GM15510 (cell line): ENCODE measurements around the gene ZC3H18.

ENCODE experiments used
- POLR2A ChIP-seq: IDR thresholded peaks from 3 replicates; pipeline ENCODE4 v1.6.1; 2011; ENCODE audit warnings: borderline replicate concordance; ENCODE audit not compliant: insufficient read length; ENCODE audit errors: extremely low read depth

The ZC3H18 gene

DNA sequence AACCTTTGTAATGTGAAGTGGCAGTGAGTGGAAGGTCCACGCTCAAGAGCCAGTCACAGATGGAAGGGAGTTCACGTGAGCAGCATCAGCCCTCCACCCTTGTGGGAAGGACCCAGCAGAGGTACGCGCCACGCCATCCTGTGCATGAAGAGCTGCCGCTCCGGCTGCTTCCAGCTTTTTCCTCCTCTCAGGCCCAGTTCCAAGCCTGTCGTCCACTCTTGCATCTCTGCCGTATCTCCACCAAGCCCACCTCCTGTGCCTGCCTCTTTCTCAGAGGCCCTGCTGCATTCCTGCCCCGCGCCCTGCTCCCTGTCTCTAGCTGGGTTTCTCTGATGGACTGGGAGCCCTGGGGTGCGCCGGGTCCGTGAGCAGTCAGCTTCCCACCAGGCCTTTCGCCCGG, 10.2 kb downstream of the ZC3H18 start:
- no peak for TF ChIP-seq POLR2A

DNA sequence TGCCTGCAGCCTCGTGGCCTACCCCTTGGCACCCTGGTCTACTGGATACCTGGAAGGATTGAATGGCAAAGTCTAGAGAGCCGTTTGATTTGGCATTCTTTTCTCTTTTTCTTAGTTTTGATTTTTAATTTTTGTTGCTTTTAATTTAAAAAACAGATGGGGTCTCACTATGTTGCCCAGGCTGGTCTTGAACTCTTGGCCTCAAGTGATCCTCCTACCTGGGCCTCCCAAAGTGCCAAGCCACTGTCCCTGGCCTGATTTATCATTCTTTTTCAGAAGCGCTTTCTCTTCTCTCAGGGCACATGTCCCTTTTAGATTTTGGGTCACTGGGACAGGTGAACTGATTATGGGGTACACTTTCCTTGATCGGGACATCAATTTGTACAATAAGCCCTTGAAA, 10.8 kb downstream of the ZC3H18 start:
- no peak for TF ChIP-seq POLR2A

DNA sequence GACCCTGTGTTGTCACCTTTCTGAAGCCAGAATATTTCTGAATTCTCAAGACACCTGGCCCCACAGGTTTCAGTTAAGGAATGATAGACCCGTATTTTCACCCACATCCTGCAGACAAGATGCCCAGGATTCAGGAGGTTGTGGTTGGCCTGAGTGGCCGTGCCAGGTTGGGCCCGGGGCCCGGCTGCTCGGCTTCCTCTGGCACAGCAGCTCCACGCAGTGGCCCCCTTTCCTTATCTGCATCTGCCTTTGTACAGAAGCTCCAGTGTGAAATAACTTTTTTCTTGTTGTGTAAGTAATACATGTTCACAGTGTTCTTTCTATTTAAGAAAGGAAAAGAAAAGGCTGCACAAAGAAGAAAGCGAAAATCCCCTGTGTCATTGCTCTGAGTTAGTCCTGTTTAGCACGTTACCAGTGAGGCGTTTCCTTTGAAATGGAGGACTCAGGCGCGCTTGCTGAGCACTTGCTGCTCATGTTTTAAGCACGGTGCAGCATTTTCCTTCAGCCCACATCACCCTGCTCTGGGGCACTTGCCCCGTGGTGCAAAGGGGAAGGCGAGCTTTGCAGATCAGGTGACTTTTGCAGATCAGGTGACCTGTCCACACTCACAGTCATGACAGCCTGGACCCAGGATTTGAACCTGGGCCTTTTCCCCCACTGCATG, 12.8 kb downstream of the ZC3H18 start:
- no peak for TF ChIP-seq POLR2A

DNA sequence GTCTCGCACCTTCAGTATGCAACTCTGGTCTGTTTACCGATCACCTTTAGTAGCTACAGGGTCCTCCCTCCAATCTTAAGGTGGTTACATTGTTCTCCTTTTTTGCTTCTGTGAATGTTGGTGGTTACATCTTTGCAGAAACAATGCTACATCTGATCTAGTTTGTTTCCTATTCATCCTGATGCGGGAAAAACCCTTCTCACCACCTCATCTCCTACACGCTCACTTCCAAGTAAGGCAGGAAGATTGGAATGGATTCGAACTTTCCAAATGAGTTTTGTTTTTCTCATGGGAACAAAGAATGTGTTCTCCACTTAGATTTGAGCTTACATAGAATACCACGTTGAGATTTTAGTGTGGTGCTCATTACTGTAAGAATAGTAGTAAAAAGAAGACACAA, 14.5 kb downstream of the ZC3H18 start:
- no peak for TF ChIP-seq POLR2A

DNA sequence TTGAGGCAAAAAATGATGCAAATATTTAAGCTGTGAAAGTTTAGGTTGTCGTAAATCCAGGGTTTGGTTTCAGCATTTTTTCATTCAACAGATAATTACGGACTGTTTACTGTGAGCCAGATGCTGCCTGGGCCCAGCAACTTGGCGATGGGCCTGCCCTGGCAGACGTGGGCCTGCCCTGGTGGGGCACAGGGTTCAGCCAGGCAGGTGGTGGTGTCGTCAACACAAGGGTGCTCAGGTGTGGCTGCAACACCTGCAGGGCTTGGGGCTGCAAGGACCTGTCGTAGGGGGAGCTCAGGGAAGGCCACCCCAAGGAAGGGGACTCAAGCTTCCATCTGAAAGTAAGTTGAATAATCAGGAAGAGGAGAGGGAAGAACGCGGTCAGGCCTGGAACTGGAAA, 15.1 kb downstream of the ZC3H18 start:
- TF ChIP-seq POLR2A = no peak

DNA sequence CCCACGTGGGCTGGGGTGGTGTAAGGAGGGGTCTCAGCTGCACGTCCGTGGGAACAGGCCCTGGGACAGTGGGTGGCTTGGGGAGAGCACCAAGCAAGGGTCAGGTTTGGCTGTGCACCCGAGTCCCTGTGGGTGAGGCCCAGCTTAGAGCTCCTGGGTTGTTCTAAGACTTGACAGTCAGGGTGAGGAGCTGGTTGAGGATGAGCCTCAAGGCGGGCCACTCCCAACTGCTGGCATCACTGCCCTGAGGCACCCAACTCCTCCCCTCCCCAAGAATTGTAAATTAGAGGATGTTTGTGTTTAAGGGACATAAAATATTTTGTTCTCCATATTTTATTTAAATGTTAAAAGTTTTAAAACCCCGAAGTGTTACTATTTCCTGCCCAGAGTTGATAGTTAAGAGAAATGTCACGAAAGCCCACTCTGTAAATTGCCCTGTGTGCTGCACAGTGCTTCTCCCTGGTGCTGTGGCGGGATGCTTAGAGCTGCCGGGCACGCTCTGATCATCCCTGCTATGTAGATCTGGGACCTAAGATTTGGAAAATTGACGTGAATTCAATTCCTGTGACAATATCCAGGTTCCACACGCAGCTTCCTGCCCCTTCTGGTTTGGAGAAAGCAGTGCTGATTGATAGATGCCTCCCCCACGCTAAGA, 15.9 kb downstream of the ZC3H18 start:
- no peak for TF ChIP-seq POLR2A

DNA sequence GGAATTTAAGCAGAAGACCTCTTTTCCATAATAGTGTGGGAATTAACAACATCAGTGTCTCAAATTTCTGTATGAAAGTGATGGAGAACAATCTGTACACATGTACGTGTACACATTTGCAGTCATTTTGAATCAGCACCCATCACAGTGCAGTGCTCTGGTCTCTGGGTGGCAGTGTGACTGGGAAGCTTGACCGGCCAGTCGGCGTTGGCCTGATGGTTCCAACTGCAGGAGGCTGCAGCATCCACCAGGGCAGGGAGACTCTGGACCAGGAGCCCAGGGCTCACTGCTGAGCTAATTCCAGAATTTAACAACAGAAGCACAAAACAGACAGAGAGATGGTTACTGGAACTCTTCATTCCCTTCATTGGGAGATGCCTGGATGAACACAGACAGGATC, 17.9 kb downstream of the ZC3H18 start:
- TF ChIP-seq POLR2A = no peak

DNA sequence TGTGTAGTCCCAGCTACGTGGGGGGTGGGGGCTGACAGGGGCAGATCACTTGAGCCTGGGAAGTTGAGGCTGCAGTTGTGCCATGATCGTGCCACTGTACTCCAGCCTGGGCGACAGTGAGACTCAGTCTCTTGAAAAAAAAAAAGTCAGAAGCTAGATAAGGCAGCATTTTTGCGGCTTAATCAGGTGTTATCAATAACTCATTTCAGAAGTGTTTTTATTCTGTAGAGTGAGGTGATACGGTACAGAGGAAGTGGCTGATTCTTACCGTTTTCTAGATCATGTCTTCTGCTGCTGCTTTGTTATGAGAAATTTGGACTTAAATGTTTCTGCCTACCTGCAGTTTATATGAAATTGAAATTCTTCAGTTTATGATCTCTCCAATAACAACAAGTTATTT, 18.6 kb downstream of the ZC3H18 start:
- no peak for TF ChIP-seq POLR2A

DNA sequence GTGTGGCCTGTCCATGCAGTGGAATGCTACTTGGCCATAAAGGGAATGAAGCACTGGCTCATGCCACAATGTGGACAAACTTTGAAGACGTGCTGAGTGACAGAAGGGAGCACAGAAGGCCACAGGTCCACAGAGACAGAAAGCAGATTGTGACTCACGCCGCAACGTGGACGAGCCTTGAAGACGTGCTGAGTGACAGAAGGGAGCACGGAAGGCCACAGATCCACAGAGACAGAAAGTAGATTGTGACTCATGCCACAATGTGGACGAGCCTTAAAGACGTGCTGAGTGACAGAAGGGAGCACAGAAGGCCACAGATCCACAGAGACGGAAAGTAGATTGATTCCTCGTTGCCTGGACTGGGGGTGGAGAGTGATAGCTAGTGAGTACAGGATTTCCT, 19.2 kb downstream of the ZC3H18 start:
- no peak for TF ChIP-seq POLR2A

DNA sequence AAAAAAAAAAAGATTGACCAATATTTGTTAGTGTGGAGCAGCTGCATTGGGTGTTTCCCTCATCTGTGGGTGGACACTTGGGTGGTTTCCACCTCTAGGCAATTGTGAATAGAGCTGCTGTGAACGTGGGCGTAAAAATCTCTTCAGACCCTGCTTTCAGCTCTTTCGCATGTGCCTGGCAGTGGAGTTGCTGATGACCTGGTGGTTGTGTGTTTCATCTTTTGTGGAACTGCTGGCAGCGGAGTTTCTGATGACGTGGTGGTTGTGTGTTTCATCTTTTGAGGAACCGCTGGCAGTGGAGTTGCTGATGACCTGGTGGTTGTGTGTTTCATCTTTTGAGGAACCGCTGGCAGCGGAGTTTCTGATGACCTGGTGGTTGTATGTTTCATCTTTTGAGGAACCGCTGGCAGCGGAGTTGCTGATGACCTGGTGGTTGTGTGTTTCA, 21.4 kb downstream of the ZC3H18 start:
- no peak for TF ChIP-seq POLR2A

DNA sequence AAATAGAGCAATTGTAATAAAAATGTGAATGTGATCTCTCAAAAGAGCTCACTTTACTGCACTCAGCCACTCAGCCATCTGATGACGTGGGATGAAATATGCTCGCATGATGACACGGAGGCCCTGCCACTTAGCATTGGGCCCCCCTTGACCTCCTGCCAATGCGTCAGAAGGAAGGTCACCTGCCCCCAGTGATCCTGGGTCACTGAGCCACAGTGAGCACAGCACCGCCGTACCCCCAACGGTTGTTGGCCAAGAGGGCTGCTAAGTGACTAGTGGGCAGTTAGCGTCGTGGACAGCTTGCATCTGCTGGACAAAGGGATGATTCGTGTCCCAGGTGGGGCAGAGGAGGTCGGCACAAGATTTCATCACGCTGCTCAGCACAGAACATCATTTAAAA, 22.9 kb downstream of the ZC3H18 start:
- TF ChIP-seq POLR2A = no peak

DNA sequence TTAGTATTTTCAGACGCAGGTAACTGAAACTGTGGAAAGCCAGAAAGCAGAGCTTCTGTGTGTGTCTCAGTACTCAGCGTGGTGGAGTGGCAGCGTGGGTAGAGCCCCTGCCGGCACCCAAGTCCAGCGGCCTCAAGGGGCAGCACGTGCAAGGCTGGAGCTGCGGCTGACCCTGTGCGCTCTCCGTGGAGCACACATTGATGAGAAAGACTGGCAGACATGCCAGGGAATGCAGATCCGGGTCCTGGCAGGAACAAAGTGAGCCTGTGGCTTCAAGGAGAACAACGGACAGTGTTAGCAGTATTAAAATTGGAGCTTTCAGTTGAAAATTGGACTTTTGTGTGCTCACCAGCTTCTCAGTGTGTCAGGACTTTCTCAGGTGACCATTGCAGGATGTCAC, 23.3 kb downstream of the ZC3H18 start:
- no peak for TF ChIP-seq POLR2A

DNA sequence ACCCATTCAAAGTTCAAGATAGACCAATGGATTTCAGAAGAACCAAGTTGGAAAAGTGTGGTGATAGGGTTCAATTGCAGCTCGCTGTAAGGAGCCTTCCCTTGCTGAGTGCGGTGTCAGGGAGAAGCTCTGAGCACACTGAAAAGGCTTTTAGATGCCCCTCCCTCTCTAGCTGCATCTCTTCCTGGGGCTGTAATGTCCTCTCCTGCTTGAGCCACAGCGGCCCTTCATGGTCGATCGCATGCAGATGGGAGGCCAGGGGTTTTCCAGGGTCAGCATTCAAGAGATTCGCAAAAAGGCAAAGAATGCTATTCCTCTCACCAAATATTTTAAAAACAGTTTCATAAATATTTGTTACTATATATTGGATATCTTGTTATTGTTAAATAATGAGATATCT, 23.7 kb downstream of the ZC3H18 start:
- TF ChIP-seq POLR2A = no peak

DNA sequence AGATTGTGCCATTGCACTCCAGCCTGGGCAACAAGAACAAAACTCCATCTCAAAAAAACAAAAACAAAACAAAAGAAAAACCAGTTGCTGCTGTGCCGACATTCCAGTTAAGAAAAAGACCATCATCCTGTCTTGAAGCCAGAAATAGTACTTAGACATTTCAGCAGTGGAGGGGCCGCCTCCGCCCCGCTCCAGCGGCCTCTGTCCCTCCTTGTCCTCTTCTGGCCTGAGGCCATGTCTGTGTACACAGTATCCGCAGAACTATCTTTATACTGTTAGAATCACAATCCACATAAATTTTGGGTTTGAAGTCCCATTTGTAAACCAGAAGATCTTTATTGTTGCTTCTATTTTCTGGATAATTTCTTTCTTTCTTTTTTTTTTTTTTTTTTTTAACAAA, 24.9 kb downstream of the ZC3H18 start:
- no peak for TF ChIP-seq POLR2A

DNA sequence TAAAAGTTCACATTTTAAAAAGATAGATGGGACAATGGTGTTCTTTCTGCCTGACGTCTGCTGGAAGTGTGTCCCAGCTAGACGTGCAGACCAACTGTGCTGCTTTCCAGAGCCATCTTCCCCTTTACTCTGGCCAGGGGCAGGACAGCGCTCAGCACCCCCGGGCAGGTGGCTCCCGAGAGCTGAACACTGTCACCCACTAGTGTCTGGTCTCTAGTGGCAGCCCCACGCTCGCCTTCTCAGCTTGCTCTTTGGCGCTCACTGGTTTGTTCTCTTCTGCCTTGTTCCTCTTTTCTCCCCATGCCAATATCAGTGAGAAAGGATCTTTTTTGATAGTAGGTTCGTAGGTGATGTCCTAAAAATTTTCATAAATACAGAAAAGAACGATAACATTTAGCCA, 25.7 kb downstream of the ZC3H18 start:
- no peak for TF ChIP-seq POLR2A

DNA sequence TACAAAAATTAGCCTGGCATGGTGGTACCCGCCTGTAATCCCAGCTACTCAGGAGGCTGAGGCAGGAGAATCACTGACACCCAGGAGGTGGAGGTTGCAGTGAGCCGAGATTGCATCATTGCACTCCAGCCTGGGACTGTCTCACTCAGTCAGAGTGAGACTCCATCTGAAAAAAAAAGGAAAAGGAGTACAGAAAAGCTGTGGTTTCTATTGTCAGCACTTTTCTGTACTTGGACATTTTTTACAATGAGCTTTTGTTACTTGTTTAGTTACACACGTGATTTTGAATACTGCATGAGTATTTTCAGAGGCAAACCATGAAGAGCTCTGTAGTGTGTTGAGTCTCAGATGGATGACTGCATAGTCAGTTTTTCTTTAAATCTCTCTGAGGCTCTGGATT, 26.3 kb downstream of the ZC3H18 start:
- no peak for TF ChIP-seq POLR2A
